Neuron (in vitro differentiated cells): ENCODE data around the gene SYT10.
"Not testable (repeated sequence)": the region's sequence is repeated elsewhere in the genome, so short reads cannot be mapped to it uniquely, and the experiment has no call there.

ENCODE experiments used
- H2AFZ ChIP-seq: one replicate; pipeline ENCODE4 v1.6.1; 2013; ENCODE audit warnings: low read depth, mild to moderate bottlenecking, inconsistent platforms, low read length, moderate library complexity
- H3K27me3 ChIP-seq: one replicate; pipeline ENCODE4 v1.6.1; 2013; ENCODE audit warnings: low read length; ENCODE audit not compliant: insufficient read depth
- H3K36me3 ChIP-seq: one replicate; pipeline ENCODE4 v1.6.1; 2013; ENCODE audit warnings: low read length; ENCODE audit not compliant: insufficient read depth
- H3K4me1 ChIP-seq: one replicate; pipeline ENCODE4 v1.6.1; 2013; ENCODE audit warnings: low read length; ENCODE audit not compliant: insufficient read depth
- H3K4me3 ChIP-seq: 2 replicates; pipeline ENCODE4 v1.5.1; 2013; ENCODE audit warnings: mild to moderate bottlenecking, low read length, moderate library complexity
- H3K9me3 ChIP-seq: one replicate; pipeline ENCODE4 v1.6.1; 2013; ENCODE audit warnings: low read length

Gene SYT10

GRCh38 chr12:33432992-33433391 lies 6.6 kb downstream of the SYT10 start:
- no peak overlapping the region for H3K4me3 ChIP-seq
- no peaks in the 10 kb centered on the region for H3K36me3 ChIP-seq
- no peak overlapping the region for H2AFZ ChIP-seq
- no peaks in the 10 kb centered on the region for H3K27me3 ChIP-seq
- H3K9me3 ChIP-seq = no peaks in the 10 kb centered on the region
- no peaks in the 10 kb centered on the region for H3K4me1 ChIP-seq

DNA sequence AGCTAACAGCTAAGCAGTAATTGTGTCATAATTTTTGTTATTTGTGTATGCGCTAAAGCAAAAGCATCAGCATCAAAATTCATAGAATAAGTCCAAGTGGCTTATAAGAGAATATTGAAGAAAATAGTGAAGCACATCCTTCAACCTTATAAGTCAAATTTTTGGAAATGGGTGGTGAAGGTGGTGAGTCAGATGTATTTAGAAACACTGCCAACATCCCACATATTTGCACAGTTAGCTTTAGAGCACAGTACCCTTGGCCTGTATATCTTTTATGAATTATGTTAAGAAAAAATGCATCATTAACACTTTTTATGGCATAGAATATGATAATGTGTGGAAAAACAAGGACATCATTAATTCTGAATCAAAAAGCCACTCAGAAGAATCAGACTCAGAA lies 8.0 kb downstream of the SYT10 start:
- Histone ChIP-seq H3K36me3 (no peaks in the 10 kb centered on the region), H3K27me3 (no peaks in the 10 kb centered on the region), H2AFZ (no peak overlapping the region), H3K4me1 (no peaks in the 10 kb centered on the region), H3K9me3 (no peaks in the 10 kb centered on the region), H3K4me3 (no peak overlapping the region)

GRCh38 chr12:33429468-33429867 lies 10.2 kb downstream of the SYT10 start:
- Histone ChIP-seq H2AFZ (no peak overlapping the region), H3K4me3 (no peak overlapping the region)

GRCh38 chr12:33427071-33427470 lies 12.5 kb downstream of the SYT10 start:
- H3K4me1 ChIP-seq = no peaks in the 10 kb centered on the region
- no peak overlapping the region for H2AFZ ChIP-seq
- H3K4me3 ChIP-seq = no peak overlapping the region
- H3K27me3 ChIP-seq = no peaks in the 10 kb centered on the region
- H3K9me3 ChIP-seq = no peaks in the 10 kb centered on the region
- peaks cover 6% of the 10 kb centered on the region for H3K36me3 ChIP-seq

More at GRCh38 chr12:33429468-33429867, 10.2 kb downstream of the SYT10 start:
- H3K27me3 ChIP-seq = no peaks in the 10 kb centered on the region
- H3K9me3 ChIP-seq = no peaks in the 10 kb centered on the region
- H3K36me3 ChIP-seq = peaks cover 3% of the 10 kb centered on the region
- no peaks in the 10 kb centered on the region for H3K4me1 ChIP-seq

- H3K36me3 ChIP-seq = peaks cover 8% of the 10 kb centered on the region
- H3K9me3 ChIP-seq = no peaks in the 10 kb centered on the region
- H2AFZ ChIP-seq = no peak overlapping the region
- no peak overlapping the region for H3K4me3 ChIP-seq
- no peaks in the 10 kb centered on the region for H3K4me1 ChIP-seq
- no peaks in the 10 kb centered on the region for H3K27me3 ChIP-seq
Measured at GRCh38 chr12:33423706-33424105, 15.9 kb downstream of the SYT10 start.

GRCh38 chr12:33412410-33412809 lies 27.2 kb downstream of the SYT10 start:
- not testable (repeated sequence) for H2AFZ ChIP-seq, H3K4me3 ChIP-seq, H3K4me1 ChIP-seq, H3K9me3 ChIP-seq, H3K36me3 ChIP-seq, H3K27me3 ChIP-seq

DNA sequence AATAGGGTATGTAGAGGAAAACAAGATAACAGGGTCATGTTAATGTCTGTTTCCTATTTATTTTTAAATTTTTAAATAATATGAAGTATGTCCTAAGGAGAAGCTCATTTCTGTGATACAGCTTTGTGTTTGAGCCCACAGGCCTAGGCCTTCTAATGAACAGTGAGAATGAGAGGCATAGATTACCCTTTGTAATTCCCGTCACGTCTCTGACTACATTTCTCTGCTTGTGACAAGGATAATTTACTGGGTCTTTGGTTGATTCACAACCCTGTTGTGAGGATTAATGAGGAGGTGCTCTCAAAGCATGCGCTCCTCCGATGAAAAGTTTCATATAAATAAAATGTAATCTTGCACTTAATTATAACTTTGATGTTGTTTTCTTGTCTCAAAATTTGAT lies 56.1 kb downstream of the SYT10 start:
- Histone ChIP-seq H3K4me1 (peaks cover 3% of the 10 kb centered on the region), H3K9me3 (no peaks in the 10 kb centered on the region), H3K4me3 (no peak overlapping the region), H3K27me3 (no peaks in the 10 kb centered on the region), H3K36me3 (no peaks in the 10 kb centered on the region), H2AFZ (no peak overlapping the region)

- H3K27me3 ChIP-seq = no peaks in the 10 kb centered on the region
- no peaks in the 10 kb centered on the region for H3K9me3 ChIP-seq
- H3K4me1 ChIP-seq = no peaks in the 10 kb centered on the region
- H3K4me3 ChIP-seq = no peak overlapping the region
- no peaks in the 10 kb centered on the region for H3K36me3 ChIP-seq
- H2AFZ ChIP-seq = no peak overlapping the region
Measured at GRCh38 chr12:33376153-33376552, 63.5 kb downstream of the SYT10 start.

GRCh38 chr12:33370318-33370717 lies 69.3 kb downstream of the SYT10 start:
- no peaks in the 10 kb centered on the region for H3K36me3 ChIP-seq
- no peaks in the 10 kb centered on the region for H3K4me1 ChIP-seq
- no peaks in the 10 kb centered on the region for H3K9me3 ChIP-seq
- no peak overlapping the region for H2AFZ ChIP-seq
- no peak overlapping the region for H3K4me3 ChIP-seq
- no peaks in the 10 kb centered on the region for H3K27me3 ChIP-seq

GRCh38 chr12:33357181-33357580 lies 82.4 kb downstream of the SYT10 start:
- no peaks in the 10 kb centered on the region for H3K4me1 ChIP-seq
- no peaks in the 10 kb centered on the region for H3K9me3 ChIP-seq
- H3K36me3 ChIP-seq = no peaks in the 10 kb centered on the region
- no peak overlapping the region for H3K4me3 ChIP-seq
- no peaks in the 10 kb centered on the region for H3K27me3 ChIP-seq
- no peak overlapping the region for H2AFZ ChIP-seq

- Histone ChIP-seq H3K36me3 (no peaks in the 10 kb centered on the region), H3K4me1 (no peaks in the 10 kb centered on the region), H2AFZ (no peak overlapping the region), H3K9me3 (no peaks in the 10 kb centered on the region), H3K4me3 (no peak overlapping the region), H3K27me3 (no peaks in the 10 kb centered on the region)
Measured at GRCh38 chr12:33349791-33350190, 89.8 kb downstream of the SYT10 start.

DNA sequence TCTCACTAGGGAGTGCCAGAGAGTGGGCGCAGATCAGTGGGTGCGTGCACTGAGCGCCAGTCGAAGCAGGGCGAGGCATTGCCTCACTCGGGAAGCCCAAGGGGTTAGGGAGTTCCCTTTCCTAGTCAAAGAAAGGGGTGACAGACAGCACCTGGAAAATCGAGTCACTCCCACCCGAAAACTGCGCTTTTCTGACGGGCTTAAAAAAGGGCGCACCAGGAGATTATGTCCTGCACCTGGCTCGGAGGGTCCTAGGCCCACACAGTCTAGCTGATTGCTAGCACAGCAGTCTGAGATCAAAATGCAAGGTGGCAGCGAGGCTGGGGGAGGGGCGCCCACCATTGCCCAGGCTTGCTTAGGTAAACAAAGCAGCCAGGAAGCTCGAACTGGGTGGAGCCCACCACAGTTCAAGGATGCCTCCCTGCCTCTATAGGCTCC lies 107.6 kb downstream of the SYT10 start:
- H2AFZ ChIP-seq, H3K9me3 ChIP-seq, H3K27me3 ChIP-seq: not testable (repeated sequence)

GRCh38 chr12:33330940-33331339 lies 108.7 kb downstream of the SYT10 start:
- Histone ChIP-seq H3K4me3 (no peak overlapping the region), H3K9me3 (no peaks in the 10 kb centered on the region), H2AFZ (no peak overlapping the region), H3K36me3 (no peaks in the 10 kb centered on the region), H3K27me3 (no peaks in the 10 kb centered on the region), H3K4me1 (no peaks in the 10 kb centered on the region)

More for the DNA sequence above, 107.6 kb downstream of the SYT10 start:
- not testable (repeated sequence) for H3K4me1 ChIP-seq, H3K36me3 ChIP-seq, H3K4me3 ChIP-seq
